ENCODE data around the gene SFTPB. TPM values are rescaled to one million over a fixed set of nuclear protein-coding genes. Genes with fewer than 3 reads are reported as not detected.

SFTPB gene
- total RNA-seq, 2 experiments from 2014 or later: not detected

- Mint-ChIP-seq H3K27me3 (peaks cover 2% of the 10 kb centered on the region), H3K4me3 (no peak overlapping the region), H3K27ac (no peak overlapping the region), H3K9me3 (ENCODE audit: low read depth) (no peaks in the 10 kb centered on the region), H3K4me1 (no peaks in the 10 kb centered on the region), H3K36me3 (ENCODE audit: low read depth) (no peaks in the 10 kb centered on the region)
- intact Hi-C loops (cut with DNase I, micrococcal nuclease): no loop called here
- ATAC-seq (no peak), DNase-seq (no peak)
- CTCF ChIA-PET: interaction anchor here (0.7 to 3.9 kb wide), 3 partner anchors 10 to 23 kb away, joined by 4 to 21 read pairs (median 5); no protein-coding TSS in a partner anchor
- POLR2A ChIA-PET: no interaction called here
Measured at GRCh38 chr2:85684806-85685205, 16.8 kb upstream of the SFTPB start.

DNA sequence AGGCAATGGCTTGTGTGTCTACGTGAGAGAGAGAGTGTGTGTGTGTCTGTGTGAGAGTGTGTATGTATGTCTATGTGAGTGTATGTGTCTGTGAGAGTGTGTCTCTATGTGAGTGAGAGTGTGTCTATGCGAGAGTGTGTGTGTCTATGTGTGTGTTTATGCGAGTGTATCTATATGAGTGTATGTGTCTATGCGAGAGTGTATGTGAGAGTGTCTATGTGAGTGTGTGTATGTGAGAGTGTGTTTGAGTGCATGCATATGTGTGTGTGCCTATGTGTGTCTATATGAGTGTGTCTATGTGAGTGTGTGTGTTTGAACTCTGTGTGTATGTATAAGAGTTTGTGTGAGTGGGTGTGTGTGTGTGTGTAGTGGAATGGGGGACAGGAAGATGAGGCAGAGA is 16.4 kb upstream of the SFTPB start:
- DNase-seq: no peak
- H3K4me3 Mint-ChIP-seq: no peak overlapping the region
- no peaks in the 10 kb centered on the region for H3K36me3 Mint-ChIP-seq (ENCODE audit: low read depth)
- no peak for ATAC-seq
- no peak overlapping the region for H3K27ac Mint-ChIP-seq
- ChIA-PET CTCF (interaction anchor here (0.7 to 3.9 kb wide), 4 partner anchors 10 to 23 kb away, joined by 3 to 21 read pairs (median 4); no protein-coding TSS in a partner anchor), POLR2A (no interaction called here)
- peaks cover 2% of the 10 kb centered on the region for H3K27me3 Mint-ChIP-seq
- H3K4me1 Mint-ChIP-seq: no peaks in the 10 kb centered on the region
- intact Hi-C loops (cut with DNase I, micrococcal nuclease): no loop called here
- no peaks in the 10 kb centered on the region for H3K9me3 Mint-ChIP-seq (ENCODE audit: low read depth)

DNA sequence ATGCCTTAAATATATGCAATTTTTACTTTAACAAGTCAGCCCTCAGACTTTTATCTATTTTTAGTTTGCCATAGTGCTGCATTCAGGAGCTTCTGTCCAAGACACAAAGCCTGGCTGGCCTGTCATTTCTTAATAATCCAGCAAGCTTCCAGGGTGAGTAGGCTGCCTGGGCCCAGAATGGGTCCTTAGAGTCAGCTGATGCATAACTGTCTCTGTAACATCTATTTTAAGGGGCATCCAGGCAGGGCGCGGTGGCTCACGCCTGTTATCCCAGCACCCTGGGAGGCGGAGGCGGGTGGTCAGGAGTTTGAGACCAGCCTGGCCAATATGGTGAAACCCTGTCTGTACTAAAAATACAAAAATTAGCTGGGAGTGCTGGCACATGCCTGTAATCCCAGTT is 14.4 kb upstream of the SFTPB start:
- POLR2A ChIA-PET: no interaction called here
- Mint-ChIP-seq H3K27ac (no peak overlapping the region), H3K27me3 (peaks cover 2% of the 10 kb centered on the region), H3K9me3 (ENCODE audit: low read depth) (no peaks in the 10 kb centered on the region), H3K4me3 (no peak overlapping the region), H3K4me1 (no peaks in the 10 kb centered on the region), H3K36me3 (ENCODE audit: low read depth) (no peaks in the 10 kb centered on the region)
- ATAC-seq (no peak), DNase-seq (no peak)
- intact Hi-C loops (cut with DNase I, micrococcal nuclease): no loop called here
- CTCF ChIA-PET: interaction anchor here (1.0 kb wide), 1 partner anchor 46 kb away, joined by 4 read pairs; no protein-coding TSS in a partner anchor

- no peak overlapping the region for H3K27ac Mint-ChIP-seq
- H3K36me3 Mint-ChIP-seq (ENCODE audit: low read depth): no peaks in the 10 kb centered on the region
- ChIA-PET POLR2A (no interaction called here), CTCF (interaction anchor here (0.7 to 4.3 kb wide), 3 partner anchors 11 to 47 kb away, joined by 4 to 51 read pairs (median 4); no protein-coding TSS in a partner anchor)
- DNase-seq (no peak), ATAC-seq (no peak)
- intact Hi-C loops (cut with DNase I, micrococcal nuclease): no loop called here
- no peaks in the 10 kb centered on the region for H3K9me3 Mint-ChIP-seq (ENCODE audit: low read depth)
- H3K4me3 Mint-ChIP-seq: no peak overlapping the region
- peaks cover 2% of the 10 kb centered on the region for H3K27me3 Mint-ChIP-seq
- H3K4me1 Mint-ChIP-seq: no peaks in the 10 kb centered on the region
Measured at GRCh38 chr2:85681776-85682175, 13.8 kb upstream of the SFTPB start.

DNA sequence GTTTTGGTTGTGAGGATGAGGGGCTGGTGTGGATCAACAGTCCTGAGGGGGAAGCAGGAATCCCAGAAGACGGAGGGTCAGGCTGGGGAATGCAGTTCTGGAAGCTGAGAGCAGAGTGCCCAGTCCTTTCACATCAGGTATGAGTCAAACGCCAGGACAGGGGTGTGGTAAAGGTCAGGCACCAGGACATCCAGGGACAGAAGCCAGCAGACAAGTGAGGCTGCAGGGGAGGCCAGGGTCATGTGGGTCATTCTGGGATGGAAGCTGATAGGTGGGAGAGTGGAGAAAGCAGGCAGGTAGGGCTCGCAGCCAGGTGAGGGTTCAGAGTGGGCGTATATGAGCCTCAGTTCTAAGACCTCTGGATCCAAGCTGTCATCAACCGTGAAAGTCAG is 13.4 kb upstream of the SFTPB start:
- ChIA-PET CTCF (interaction anchor here (0.7 to 4.3 kb wide), 2 partner anchors 10 to 25 kb away, joined by 4 to 51 read pairs; no protein-coding TSS in a partner anchor), POLR2A (no interaction called here)
- no peak overlapping the region for H3K4me3 Mint-ChIP-seq
- H3K36me3 Mint-ChIP-seq (ENCODE audit: low read depth): no peaks in the 10 kb centered on the region
- peaks cover 2% of the 10 kb centered on the region for H3K27me3 Mint-ChIP-seq
- H3K27ac Mint-ChIP-seq: peak overlapping the region; percentile 38
- H3K4me1 Mint-ChIP-seq: no peaks in the 10 kb centered on the region
- intact Hi-C loops (cut with DNase I, micrococcal nuclease): no loop called here
- no peaks in the 10 kb centered on the region for H3K9me3 Mint-ChIP-seq (ENCODE audit: low read depth)
- DNase-seq (no peak), ATAC-seq (no peak)

GRCh38 chr2:85680707-85681371 is 12.8 kb upstream of the SFTPB start:
- Mint-ChIP-seq H3K27ac (peak overlapping the region; percentile 38), H3K36me3 (ENCODE audit: low read depth) (no peaks in the 10 kb centered on the region), H3K9me3 (ENCODE audit: low read depth) (no peaks in the 10 kb centered on the region), H3K4me1 (no peaks in the 10 kb centered on the region), H3K4me3 (no peak overlapping the region), H3K27me3 (peaks cover 2% of the 10 kb centered on the region)
- POLR2A ChIA-PET: no interaction called here
- intact Hi-C loops (cut with DNase I, micrococcal nuclease): no loop called here
- CTCF ChIA-PET: interaction anchor here (0.7 to 4.3 kb wide), 5 partner anchors 10 to 75 kb away, joined by 3 to 51 read pairs (median 4); partner anchors contain the start of gene GNLY
- ATAC-seq: peak; percentile 48
- DNase-seq: no peak

- ATAC-seq (peak; percentile 96), DNase-seq (peak; percentile 85)
- CTCF ChIA-PET: interaction anchor here (0.6 to 4.3 kb wide), 12 partner anchors 8 to 142 kb away, joined by 3 to 51 read pairs (median 4); partner anchors contain the start of gene GNLY
- H3K4me3 Mint-ChIP-seq: no peak overlapping the region
- peaks cover 2% of the 10 kb centered on the region for H3K27me3 Mint-ChIP-seq
- POLR2A ChIA-PET: no interaction called here
- H3K9me3 Mint-ChIP-seq (ENCODE audit: low read depth): no peaks in the 10 kb centered on the region
- intact Hi-C loops (cut with DNase I, micrococcal nuclease): loop anchor here (1.0 to 5.0 kb wide), 3 partner anchors 28 to 135 kb away; no protein-coding TSS in a partner anchor
- no peaks in the 10 kb centered on the region for H3K36me3 Mint-ChIP-seq (ENCODE audit: low read depth)
- no peak overlapping the region for H3K27ac Mint-ChIP-seq
- no peaks in the 10 kb centered on the region for H3K4me1 Mint-ChIP-seq
Measured at GRCh38 chr2:85678794-85679672, 11.0 kb upstream of the SFTPB start.

DNA sequence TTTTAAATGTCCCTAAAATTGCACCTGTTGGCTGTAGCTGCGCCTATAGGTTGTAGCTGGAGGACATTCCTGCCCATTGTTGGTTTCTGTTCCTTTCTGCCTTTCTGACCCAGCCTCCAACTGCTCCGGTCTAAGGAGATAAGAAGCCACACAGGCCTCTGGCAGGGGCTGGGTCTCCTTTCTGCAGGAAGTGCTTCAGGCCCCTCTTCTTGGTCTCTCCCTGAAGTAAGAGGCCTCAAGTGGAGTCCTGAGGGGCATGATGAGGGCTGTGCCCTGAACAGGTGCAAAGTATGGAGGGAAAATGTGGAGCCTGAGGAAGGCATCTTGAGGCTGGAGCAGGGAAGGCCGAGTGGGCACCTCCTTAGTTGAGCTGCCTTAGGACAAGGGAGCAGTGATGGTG is 10.4 kb upstream of the SFTPB start:
- no peaks in the 10 kb centered on the region for H3K4me1 Mint-ChIP-seq
- intact Hi-C loops (cut with DNase I, micrococcal nuclease): loop anchor here in 1 of 2 experiments (5.0 kb wide), 1 partner anchor 134 kb away; no protein-coding TSS in a partner anchor
- ATAC-seq (no peak), DNase-seq (no peak)
- H3K36me3 Mint-ChIP-seq (ENCODE audit: low read depth): no peaks in the 10 kb centered on the region
- no peaks in the 10 kb centered on the region for H3K9me3 Mint-ChIP-seq (ENCODE audit: low read depth)
- ChIA-PET POLR2A (no interaction called here), CTCF (interaction anchor here (0.7 to 4.3 kb wide), 6 partner anchors 14 to 142 kb away, joined by 3 to 51 read pairs (median 5); partner anchors contain the start of gene GNLY)
- H3K4me3 Mint-ChIP-seq: no peak overlapping the region
- no peak overlapping the region for H3K27ac Mint-ChIP-seq
- H3K27me3 Mint-ChIP-seq: peaks cover 2% of the 10 kb centered on the region

- no peak for DNase-seq
- Mint-ChIP-seq H3K36me3 (ENCODE audit: low read depth) (no peaks in the 10 kb centered on the region), H3K9me3 (ENCODE audit: low read depth) (no peaks in the 10 kb centered on the region), H3K27ac (no peak overlapping the region), H3K4me1 (no peaks in the 10 kb centered on the region), H3K27me3 (peaks cover 2% of the 10 kb centered on the region), H3K4me3 (no peak overlapping the region)
- intact Hi-C loops (cut with DNase I, micrococcal nuclease): loop anchor here in 1 of 2 experiments (5.0 kb wide), 1 partner anchor 136 kb away; no protein-coding TSS in a partner anchor
- ATAC-seq: no peak
- ChIA-PET CTCF (interaction anchor here (0.9 to 1.5 kb wide), 8 partner anchors 9 to 138 kb away, joined by 3 to 5 read pairs (median 4); no protein-coding TSS in a partner anchor), POLR2A (interaction anchor here (0.7 kb wide), 1 partner anchor 31 kb away, joined by 3 read pairs; no protein-coding TSS in a partner anchor)
Measured at GRCh38 chr2:85675866-85676548, 8.0 kb upstream of the SFTPB start.

GRCh38 chr2:85675427-85675826 is 7.4 kb upstream of the SFTPB start:
- H3K36me3 Mint-ChIP-seq (ENCODE audit: low read depth): no peaks in the 10 kb centered on the region
- ChIA-PET CTCF (interaction anchor here (0.7 to 1.5 kb wide), 5 partner anchors 22 to 861 kb away, joined by 4 to 5 read pairs (median 4); no protein-coding TSS in a partner anchor), POLR2A (interaction anchor here (0.7 kb wide), 1 partner anchor 31 kb away, joined by 3 read pairs; no protein-coding TSS in a partner anchor)
- no peaks in the 10 kb centered on the region for H3K4me1 Mint-ChIP-seq
- intact Hi-C loops (cut with DNase I, micrococcal nuclease): loop anchor here in 1 of 2 experiments (5.0 kb wide), 1 partner anchor 137 kb away; no protein-coding TSS in a partner anchor
- no peak for ATAC-seq
- H3K27me3 Mint-ChIP-seq: peaks cover 2% of the 10 kb centered on the region
- H3K4me3 Mint-ChIP-seq: no peak overlapping the region
- DNase-seq: no peak
- no peaks in the 10 kb centered on the region for H3K9me3 Mint-ChIP-seq (ENCODE audit: low read depth)
- H3K27ac Mint-ChIP-seq: no peak overlapping the region

GRCh38 chr2:85674417-85674816 is 6.4 kb upstream of the SFTPB start:
- Mint-ChIP-seq H3K9me3 (ENCODE audit: low read depth) (no peaks in the 10 kb centered on the region), H3K27me3 (no peaks in the 10 kb centered on the region), H3K4me3 (no peak overlapping the region), H3K4me1 (no peaks in the 10 kb centered on the region), H3K36me3 (ENCODE audit: low read depth) (no peaks in the 10 kb centered on the region), H3K27ac (no peak overlapping the region)
- CTCF ChIA-PET: interaction anchor here (0.9 to 1.4 kb wide), 3 partner anchors 10 to 35 kb away, joined by 4 read pairs; no protein-coding TSS in a partner anchor
- ATAC-seq (no peak), DNase-seq (no peak)
- POLR2A ChIA-PET: no interaction called here
- intact Hi-C loops (cut with DNase I, micrococcal nuclease): no loop called here

Measured in activated CD4-positive, alpha-beta T cell treated with anti-CD3 and anti-CD28 coated beads for 36 hours (primary cell).